ENCODE measurements around the gene HNRNPUL2. TPM values are rescaled to one million over a fixed set of nuclear protein-coding genes. Genes with fewer than 3 reads are reported as not detected.

Gene HNRNPUL2
- total and polyA plus RNA-seq, 2 of the 8 experiments (the other 6 are each of a cell fraction or from before 2014, with no cell fraction given): 14.9 to 46.4 TPM

DNA sequence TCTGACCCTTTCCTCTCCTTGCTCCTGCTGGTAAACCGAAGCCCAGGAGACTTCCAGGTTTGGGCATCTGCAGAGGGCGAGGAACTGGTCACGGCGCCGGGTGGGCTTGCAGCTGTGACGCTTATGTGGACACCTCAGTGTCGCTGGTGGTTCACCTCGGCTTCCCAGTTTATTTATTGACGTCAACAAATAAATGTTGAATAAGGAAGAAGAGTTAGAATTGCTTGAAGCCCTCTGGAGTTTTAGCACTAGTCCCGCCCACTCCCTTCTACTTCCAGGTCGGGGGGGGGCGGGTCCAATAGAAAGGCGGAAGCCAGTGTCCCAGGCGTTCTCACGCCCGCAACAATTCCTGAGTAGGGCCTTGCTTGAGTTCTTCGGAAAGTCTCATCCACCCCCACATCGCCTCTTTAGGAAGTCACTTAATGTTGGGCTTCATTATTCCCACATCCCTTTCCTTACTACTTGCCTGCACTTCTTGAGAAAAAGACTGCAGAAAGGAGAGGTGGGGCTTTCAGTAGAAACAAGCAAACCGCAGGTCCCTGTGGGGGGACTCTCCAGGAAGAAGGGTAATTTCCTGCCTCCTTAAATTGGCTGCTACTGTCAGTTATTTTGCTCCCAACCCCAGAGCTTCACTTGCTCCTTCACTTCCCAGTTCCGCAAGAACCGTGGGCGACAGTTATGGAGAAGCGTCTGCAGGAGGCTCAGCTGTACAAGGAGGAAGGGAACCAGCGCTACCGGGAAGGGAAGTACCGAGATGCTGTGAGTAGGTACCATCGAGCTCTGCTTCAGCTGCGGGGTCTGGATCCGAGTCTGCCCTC, 1.1 kb upstream of the HNRNPUL2 start, which contains the start of gene TTC9C:
TTC9C (plus strand) TSS at position 316 of the 818 bp plus-strand sequence; CDS start at position 679, 363 bp downstream.
- H4K20me1 ChIP-seq (replicated peaks in 1 of 2; ENCODE audit: control insufficient read depth in 1 of 2, insufficient read depth in 2 of 2, low read length in 2 of 2): peaks cover 12 to 17% of the 10 kb centered on the region in 2 experiments
- 4% methylated on average over 29 of the region's 29 CpGs; no CpG with 5 or more reads in 1 of the 2 experiments for WGBS, 2 experiments (ENCODE audit: extremely low coverage in 1 of 2, insufficient coverage in 1 of 2, insufficient read length in 1 of 2, insufficient replicate concordance in 2 of 2, low coverage in 1 of 2, low lambda C conversion rate in 2 of 2, missing lambda C conversion rate in 1 of 2)
- no peak within 1 kb of the TSS for H3K23ac ChIP-seq (ENCODE audit: insufficient read length)
- H2BK5ac ChIP-seq (ENCODE audit: low read depth, low read length): peak within 1 kb of the TSS; percentile 91
- H2AFZ ChIP-seq (ENCODE audit: low read length): peak within 1 kb of the TSS; percentile 60; the same call in 1 of the 2 replicates
- peak within 1 kb of the TSS; percentile 85 to 93 for H3K4me2 ChIP-seq (ENCODE audit: insufficient read depth in 1 of 2, low read depth in 2 of 2, low read length in 2 of 2)
- no peak within 1 kb of the TSS for H2AK5ac ChIP-seq (ENCODE audit: low read depth, low read length)
- H3K27ac ChIP-seq (ENCODE audit: low read depth, low read length): peak within 1 kb of the TSS; percentile 92
- H4K5ac ChIP-seq (ENCODE audit: insufficient read length, low read depth, low read length): peak within 1 kb of the TSS; percentile 97
- POLR2A ChIA-PET (ENCODE audit: partially characterized antibody): interaction anchor here (0.6 to 10.9 kb wide), 27 partner anchors 9 to 274 kb away, joined by 3 to 192 read pairs (median 5); partner anchors contain the start of genes BSCL2, C11orf98, CSKMT and GNG3
- H4K8ac ChIP-seq (ENCODE audit: extremely low read depth, insufficient read depth, low read length): peak within 1 kb of the TSS; percentile 91
- H3K18ac ChIP-seq (ENCODE audit: extremely low read depth, low read length): peak within 1 kb of the TSS; percentile 99
- 0 out of 2 replicates have a peak, but pooled peaks cover 2% of the 10 kb centered on the region for H3K79me1 ChIP-seq (ENCODE audit: low read depth, low read length)
- H2BK20ac ChIP-seq (ENCODE audit: low read length): no peak within 1 kb of the TSS
- DNase-seq (ENCODE audit: low read depth in 1 of 2, low spot score in 2 of 2) (peak in 1 of 2 experiments; percentile 80), FAIRE-seq (no peak)
- peak within 1 kb of the TSS; percentile 80 for H3K4ac ChIP-seq (replicated peaks; ENCODE audit: insufficient read length, low read depth, low read length)
- peak within 1 kb of the TSS; percentile 88 to 92 (median 92) for H3K9ac ChIP-seq (replicated peaks in 1 of 4; ENCODE audit: extremely low read depth in 1 of 4, low read depth in 3 of 4, low read length in 3 of 4)
- peak within 1 kb of the TSS; percentile 96 for H4K91ac ChIP-seq (replicated peaks; ENCODE audit: insufficient read length, low read length)
- H3K4me1 ChIP-seq (replicated peaks in 1 of 4; ENCODE audit: control insufficient read depth in 3 of 4, insufficient read depth in 4 of 4, low read length in 3 of 4): no peaks in the 10 kb centered on the region; a peak in 3 of 7 replicates
- H3K4me3 ChIP-seq (ENCODE audit: extremely low read depth in 1 of 4, insufficient read depth in 2 of 4, low read depth in 3 of 4, low read length in 4 of 4): peak within 1 kb of the TSS; percentile 87 to 98 (median 96)
- H3K36me3 ChIP-seq (ENCODE audit: control insufficient read depth in 2 of 4, insufficient read depth in 4 of 4, low read length in 3 of 4): peaks cover 4 to 21% (median 7%) of the 10 kb centered on the region in 4 experiments; a peak in 6 of 8 replicates
- peaks cover 16% of the 10 kb centered on the region for H3K23me2 ChIP-seq (ENCODE audit: low read depth, low read length)
- no peaks in the 10 kb centered on the region for H3K9me3 ChIP-seq (ENCODE audit: insufficient read depth in 2 of 2, low read depth in 1 of 2, low read length in 1 of 2)
- H2BK12ac ChIP-seq (ENCODE audit: low read depth, low read length): 0 out of 2 replicates have a peak within 1 kb of the TSS, but pooled peaks have one; percentile 10
- no peaks in the 10 kb centered on the region for H3K27me3 ChIP-seq (replicated peaks in 1 of 4; ENCODE audit: control insufficient read depth in 3 of 4, extremely low read depth in 1 of 4, insufficient read depth in 3 of 4, low read length in 3 of 4)
- peak within 1 kb of the TSS; percentile 89 for H3K56ac ChIP-seq (replicated peaks; ENCODE audit: insufficient read length, low read depth, low read length)
- CTCF ChIA-PET (ENCODE audit: partially characterized antibody): interaction anchor here (1.4 to 6.1 kb wide), 5 partner anchors 24 to 59 kb away, joined by 4 to 45 read pairs (median 6); partner anchors contain the start of genes TAF6L and TMEM179B
- peak within 1 kb of the TSS; percentile 50; the same call in 1 of the 2 replicates for H2BK15ac ChIP-seq (ENCODE audit: low read length)
- peaks cover 18 to 67% of the 10 kb centered on the region in 2 experiments for H3K79me2 ChIP-seq (ENCODE audit: control insufficient read depth in 1 of 2, insufficient read depth in 2 of 2, low read length in 2 of 2)
- H3K14ac ChIP-seq (ENCODE audit: insufficient read length): no peak within 1 kb of the TSS
- H2BK120ac ChIP-seq (replicated peaks; ENCODE audit: low read depth, low read length): peak within 1 kb of the TSS; percentile 82
- no peak; the same call in none of the 2 replicates for TF ChIP-seq CHD2 (IDR thresholded peaks at IDR 0.05; ENCODE audit: low read length)
- TF ChIP-seq FOSL1 (IDR thresholded peaks at IDR 0.05; ENCODE audit: insufficient read depth, low read depth, low read length): no peak
- peak; percentile 10; the same call in 1 of the 2 replicates for TF ChIP-seq RBBP5 (IDR thresholded peaks at IDR 0.05; ENCODE audit: borderline replicate concordance, low read depth, low read length)
- TF ChIP-seq SAP30 (IDR thresholded peaks at IDR 0.05; ENCODE audit: insufficient read depth, insufficient replicate concordance, low read length): peak; percentile 92
- TF ChIP-seq SIN3A (conservative IDR thresholded peaks at IDR 0.05 in 1 of 2, IDR thresholded peaks at IDR 0.05 in 1 of 2; ENCODE audit: low read depth in 1 of 2, low read length in 2 of 2): peak; percentile 55 to 57; a peak in 1 of 4 replicates
- peak; percentile 16; the same call in 1 of the 2 replicates for TF ChIP-seq SP4 (IDR thresholded peaks at IDR 0.05; ENCODE audit: low read length)
- no peak for TF ChIP-seq KDM1A (IDR thresholded peaks at IDR 0.05; ENCODE audit: borderline replicate concordance, low read length)
- peak; percentile 52 for TF ChIP-seq PHF8 (conservative IDR thresholded peaks at IDR 0.05; ENCODE audit: low read depth, low read length)
- TF ChIP-seq KDM4A (IDR thresholded peaks at IDR 0.05; ENCODE audit: low read depth, low read length, severe bottlenecking): peak; percentile 25
- TF ChIP-seq POLR2AphosphoS5 (IDR thresholded peaks at IDR 0.05; ENCODE audit: low read depth, low read length): peak; percentile 32
